Right lobe of liver (tissue), 6 donors: Measurements from ENCODE around the gene LYPD3. TPM values are rescaled to one million over a fixed set of nuclear protein-coding genes. Genes with fewer than 3 reads are reported as not detected.

ENCODE experiments used
- ATAC-seq, 4 donors: fragments of 200-7000 bp; cut with Tn5 transposase; one replicate each; pipeline ENCODE4 v1.9.1; 2020; ENCODE audit warnings: mild to moderate bottlenecking in 4 of 4, moderate library complexity in 4 of 4
- DNase-seq, 3 donors: peaks; one replicate each; pipeline ENCODE4 v3.0.0-alpha.2; 2020
- H3K27ac ChIP-seq, 3 donors: fragments of 200-600 bp; one replicate each; pipeline ENCODE4 v1.8.0; 2022
- H3K27me3 ChIP-seq, 2 donors: fragments of 200-600 bp; one replicate each; pipeline ENCODE4 v1.8.0; 2022
- H3K36me3 ChIP-seq, 4 donors: fragments of 200-600 bp; sonication (generic) in 1 of 4; one replicate each; pipeline versions ENCODE4 v1.5.1 to v1.8.0; 2017 to 2022; ENCODE audit warnings: control low read depth in 1 of 4
- H3K4me1 ChIP-seq, 4 donors: fragments of 200-600 bp; sonication (generic) in 1 of 4; one replicate each; pipeline versions ENCODE4 v1.5.1 to v1.8.0; 2017 to 2022; ENCODE audit warnings: control low read depth in 1 of 4
- H3K4me3 ChIP-seq, 3 donors: fragments of 200-600 bp; one replicate each; pipeline ENCODE4 v1.8.0; 2022
- H3K9me3 ChIP-seq, 4 donors: fragments of 200-600 bp; sonication (generic) in 1 of 4; one replicate each; pipeline versions ENCODE4 v1.5.1 to v1.8.0; 2017 to 2022; ENCODE audit warnings: control low read depth in 1 of 4
- CTCF ChIP-seq, 4 donors: fragments of 200-600 bp in 3 of 4; fragments of 450-650 bp in 1 of 4; IDR thresholded peaks; one replicate each; pipeline versions ENCODE4 v1.5.1 to v1.8.0; 2016 to 2022; ENCODE audit warnings: antibody characterized with exemption in 4 of 4, mild to moderate bottlenecking in 2 of 4
- POLR2A ChIP-seq: fragments of 450-650 bp; IDR thresholded peaks from one replicate; pipeline ENCODE4 v1.6.1; 2017; ENCODE audit warnings: antibody characterized with exemption, mild to moderate bottlenecking
- WGBS: methylation state at CpG from one replicate; pipeline ENCODE4 v1.1.6; 2018; ENCODE audit warnings: low coverage, low lambda C conversion rate; ENCODE audit not compliant: insufficient coverage; ENCODE audit errors: missing lambda C conversion rate; 5-methylcytosine and 5-hydroxymethylcytosine counted together
- intact Hi-C, 2 donors: fragments of 100-400 bp; cut with DNase I; formaldehyde crosslinking; loops; one replicate each; pipeline versions ENCODE4 v1.11.2 to v1.14.1; 2022
- total RNA-seq, 6 experiments: library from RNA; depleted of rRNA in 2 of 6; stranded (reverse); fragments of >200 nt in 2 of 6; fragmentation: NEBNext Ultra II Directional in 3 of 6; extraction: Animal tissue kit (Norgen Biotek cat#: 25700) in 3 of 6; gene quantifications; one replicate each; pipeline versions ENCODE4 v1.1.0 to v1.2.4, GENCODE V29; 2016 to 2023
- donor health status: DM: no; HTN: yes; CAD: no.
- donor health status: DM: no; HTN: no; CAD: no.
- donor health status: DM: no; HTN: no; CAD: no.
- donor health status: DM: no; HTN: yes; CAD: no.
- donor health status: DM: no; HTN: yes; CAD: no.

The LYPD3 gene
- total RNA-seq, 6 experiments from 2014 or later: 0.20 to 0.28 (median 0.25) TPM; not detected in 2

GRCh38 chr19:43464134-43464775, 1.2 kb downstream of the LYPD3 start:
- peak; percentile 74 to 81 (median 76) for DNase-seq
- no peaks in the 10 kb centered on the region for H3K9me3 ChIP-seq
- no peak for TF ChIP-seq CTCF (IDR thresholded peaks at IDR 0.05)
- no peak for TF ChIP-seq POLR2A
- 6% methylated on average over 6 of the region's 33 CpGs for WGBS
- peak overlapping the region; percentile 51 to 82 (median 71) for H3K4me3 ChIP-seq
- H3K4me1 ChIP-seq: peaks cover 0 to 11% (median 3%) of the 10 kb centered on the region in 4 donors
- H3K27me3 ChIP-seq: no peaks in the 10 kb centered on the region
- intact Hi-C loops: no loop called here
- no peaks in the 10 kb centered on the region for H3K36me3 ChIP-seq
- ATAC-seq: peak; percentile 42 to 56 (median 50)
- peak overlapping the region; percentile 24 to 69 (median 28) for H3K27ac ChIP-seq

- peaks cover 0 to 11% (median 3%) of the 10 kb centered on the region in 4 donors for H3K4me1 ChIP-seq
- ATAC-seq (peak; percentile 94 to 97 (median 96)), DNase-seq (peak; percentile 99 to 100 (median 99))
- H3K9me3 ChIP-seq: no peaks in the 10 kb centered on the region
- no peaks in the 10 kb centered on the region for H3K36me3 ChIP-seq
- intact Hi-C loops: no loop called here
- 1% methylated on average over 19 of the region's 57 CpGs for WGBS
- H3K27me3 ChIP-seq: no peaks in the 10 kb centered on the region
- TF ChIP-seq CTCF (IDR thresholded peaks at IDR 0.05): no peak
- TF ChIP-seq POLR2A: no peak
- H3K27ac ChIP-seq: peak overlapping the region; percentile 24 to 69 (median 28)
- peak overlapping the region; percentile 51 to 82 (median 71) for H3K4me3 ChIP-seq
These were observed 1.9 kb downstream of the LYPD3 start for GRCh38 chr19:43463381-43464133.

- Histone ChIP-seq H3K4me1 (peaks cover 0 to 11% (median 3%) of the 10 kb centered on the region in 4 donors), H3K4me3 (peak overlapping the region; percentile 51 to 82 (median 71)), H3K9me3 (no peaks in the 10 kb centered on the region), H3K36me3 (no peaks in the 10 kb centered on the region), H3K27me3 (no peaks in the 10 kb centered on the region), H3K27ac (no peak overlapping the region)
- intact Hi-C loops: no loop called here
- ATAC-seq: no peak
- TF ChIP-seq CTCF (IDR thresholded peaks at IDR 0.05): no peak
- no peak for TF ChIP-seq POLR2A
- WGBS: 49% methylated on average over 4 of the region's 33 CpGs
- no peak for DNase-seq
These were observed 2.5 kb downstream of the LYPD3 start for GRCh38 chr19:43462785-43463380.

- Histone ChIP-seq H3K27me3 (no peaks in the 10 kb centered on the region), H3K4me3 (no peak overlapping the region), H3K4me1 (peaks cover 0 to 11% (median 3%) of the 10 kb centered on the region in 4 donors), H3K9me3 (no peaks in the 10 kb centered on the region), H3K36me3 (no peaks in the 10 kb centered on the region), H3K27ac (no peak overlapping the region)
- TF ChIP-seq CTCF (IDR thresholded peaks at IDR 0.05) (no peak), POLR2A (no peak)
- 93% methylated on average over 7 of the region's 7 CpGs for WGBS
- no peak for ATAC-seq
- intact Hi-C loops: no loop called here
- no peak for DNase-seq
These were observed 3.0 kb downstream of the LYPD3 start for GRCh38 chr19:43462383-43462782.
